ENCODE measurements around the gene DLG2.

- no peak for TF ChIP-seq CTCF (IDR thresholded peaks at IDR 0.05; ENCODE audit: low read depth, low read length)
- no peak for TF ChIP-seq EZH2phosphoT487 (IDR thresholded peaks at IDR 0.05; ENCODE audit: low read depth)
These were observed 1945.1 kb downstream of the DLG2 start for GRCh38 chr11:83681906-83682610.
